ENCODE results near the gene REL.
"Not testable (repeated sequence)": the region's sequence is repeated elsewhere in the genome, so short reads cannot be mapped to it uniquely, and the experiment has no call there.

Gene REL
- total RNA-seq: 37.1 to 143 reads per million in 2 experiments

DNA sequence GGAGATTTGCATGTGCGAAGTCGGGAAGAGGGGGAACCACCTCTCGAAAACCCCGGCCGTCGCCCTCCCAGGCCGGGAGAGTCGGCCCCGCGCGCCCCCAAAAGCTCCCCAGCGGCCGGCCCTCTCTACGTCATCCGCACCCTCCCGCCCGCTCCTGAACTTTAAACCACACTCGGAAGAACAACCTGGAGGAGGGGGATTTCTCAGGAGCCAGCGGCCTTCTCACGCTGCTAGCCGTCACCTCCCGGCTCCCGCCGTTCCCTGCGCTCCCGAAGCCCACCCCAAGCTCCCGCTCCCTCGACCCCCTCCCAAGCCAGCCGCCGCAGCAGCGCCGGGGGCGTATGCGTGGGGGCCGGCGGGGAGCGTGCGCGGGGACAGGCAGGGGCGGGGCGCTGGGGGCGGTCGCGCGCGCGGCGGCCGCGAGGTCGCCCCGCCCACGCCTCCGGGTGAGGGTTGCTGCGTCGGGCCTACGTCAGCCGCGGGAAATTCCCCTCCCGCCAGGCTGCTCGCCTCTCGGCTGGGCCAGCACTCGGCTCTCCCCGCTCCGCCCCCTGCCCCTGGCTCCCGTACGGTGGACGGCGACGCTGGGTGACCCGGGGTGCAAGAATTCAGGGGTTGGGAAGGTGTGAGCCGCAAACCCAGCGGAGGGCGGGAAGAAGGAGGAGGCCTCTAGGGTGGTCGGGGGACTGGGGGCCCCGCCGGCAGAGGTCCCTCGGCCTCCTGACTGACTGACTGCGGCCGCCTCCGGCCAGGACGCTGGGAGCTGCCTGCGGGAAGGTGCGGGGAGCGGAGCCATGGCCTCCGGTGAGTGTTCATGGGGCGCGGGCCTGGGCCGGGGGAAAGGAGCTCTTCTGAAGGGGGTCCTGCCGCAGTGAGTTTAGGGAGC is at the start of gene REL:
Gene REL (plus strand): TSS at position 528 of the 886 bp plus-strand sequence. CDS start 267 bp downstream, at position 795.
- peak; percentile 84 for DNase-seq (ENCODE audit: low read depth)

DNA sequence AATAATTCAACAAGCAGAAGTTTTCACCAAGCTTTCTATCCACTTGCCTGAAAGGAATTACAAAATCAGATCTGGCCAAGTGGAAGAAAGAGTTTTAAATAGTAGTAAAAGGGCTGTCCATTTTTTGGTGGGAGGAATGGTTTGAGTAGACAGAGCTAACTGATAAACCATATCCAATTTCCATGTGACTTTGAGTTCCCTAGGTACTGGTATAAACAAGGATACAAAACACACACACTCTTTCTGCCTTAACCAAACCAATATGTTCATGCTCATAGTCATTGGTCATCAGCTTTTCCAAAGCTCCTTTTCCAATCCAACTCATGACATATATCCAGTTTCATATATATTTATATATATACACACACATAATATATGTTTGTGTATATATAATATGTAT is 49.5 kb upstream of the REL start:
- no peak for DNase-seq (ENCODE audit: low read depth)

DNA sequence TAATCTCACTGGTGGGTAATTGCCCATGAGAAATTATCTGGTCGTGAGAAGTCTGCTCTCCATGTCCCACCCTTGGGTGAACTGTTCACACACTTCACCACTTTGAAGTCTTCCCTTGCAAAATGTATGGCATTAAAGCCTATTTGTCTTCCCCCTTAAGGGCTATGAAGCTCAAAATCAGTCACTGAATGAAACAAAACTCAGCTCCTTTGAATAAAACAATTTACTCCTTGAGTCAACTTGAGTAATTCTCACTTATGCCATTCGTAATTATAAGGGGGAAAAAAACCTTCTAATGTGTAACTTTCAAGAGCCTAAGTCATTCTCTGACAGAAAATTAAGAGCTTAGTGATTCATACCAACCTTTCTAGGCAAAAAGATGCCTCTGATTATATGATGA is 48.8 kb upstream of the REL start:
- no peak for DNase-seq (ENCODE audit: low read depth)

DNA sequence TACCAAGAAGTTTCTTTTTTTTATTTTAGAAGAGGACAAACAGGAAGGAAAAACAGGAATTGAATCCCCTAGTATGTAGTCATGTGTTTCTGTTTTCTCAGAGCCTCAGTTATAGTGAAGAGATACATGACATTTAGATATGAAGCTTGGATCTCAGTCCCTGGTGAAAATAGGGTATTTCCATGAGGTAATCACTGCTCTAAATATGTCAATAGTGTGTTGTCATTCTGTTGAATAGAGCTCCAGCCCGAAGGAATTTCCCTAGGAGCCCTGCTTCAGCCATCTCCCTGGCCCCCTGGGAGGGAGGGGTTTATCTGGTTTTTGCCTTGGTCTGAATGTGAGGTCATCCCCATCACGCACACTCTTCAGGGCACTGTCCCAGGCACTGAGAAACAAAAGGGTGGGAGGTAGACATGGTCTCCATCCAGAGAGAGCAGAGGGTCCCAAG is 47.1 kb upstream of the REL start:
- no peak for DNase-seq (ENCODE audit: low read depth)

DNA sequence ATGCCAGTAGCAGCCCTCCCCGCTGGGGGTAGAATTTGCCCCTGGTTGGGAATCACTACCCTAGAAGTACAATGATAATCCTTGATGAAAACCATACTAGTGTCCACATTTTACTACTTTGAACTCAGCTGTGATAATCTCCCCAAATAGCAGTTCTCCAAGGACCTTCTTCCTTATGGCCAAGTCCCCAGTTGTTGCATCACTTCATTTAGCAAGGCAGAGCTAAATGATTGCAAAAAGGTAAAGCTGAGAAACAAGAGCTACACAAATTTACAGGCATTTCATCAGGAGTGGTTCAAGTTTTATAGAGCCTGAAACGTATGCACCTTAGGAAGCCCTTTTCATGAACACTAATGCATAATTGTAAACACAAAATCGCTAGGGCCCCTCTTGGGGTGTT is 44.9 kb upstream of the REL start:
- DNase-seq (ENCODE audit: low read depth): no peak

DNA sequence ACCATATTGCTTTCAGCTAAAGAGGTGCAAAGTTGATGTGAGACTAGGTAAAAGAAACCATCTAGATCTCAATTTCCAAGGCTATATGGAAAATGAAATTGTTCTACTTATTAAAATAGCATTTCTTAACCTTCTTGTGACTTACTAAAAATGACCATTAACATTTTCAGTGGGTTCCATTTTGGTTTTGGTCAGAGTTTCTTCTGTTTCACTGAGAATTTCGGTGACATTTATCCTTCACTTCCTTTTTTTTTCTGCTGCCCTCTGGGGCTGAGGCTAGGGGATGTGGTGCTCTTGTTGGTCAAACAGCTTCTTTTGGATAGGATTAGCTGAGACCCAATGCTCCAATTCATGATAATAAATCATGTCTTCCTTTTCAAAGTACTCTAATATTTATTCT is 44.3 kb upstream of the REL start:
- no peak for DNase-seq (ENCODE audit: low read depth)

DNA sequence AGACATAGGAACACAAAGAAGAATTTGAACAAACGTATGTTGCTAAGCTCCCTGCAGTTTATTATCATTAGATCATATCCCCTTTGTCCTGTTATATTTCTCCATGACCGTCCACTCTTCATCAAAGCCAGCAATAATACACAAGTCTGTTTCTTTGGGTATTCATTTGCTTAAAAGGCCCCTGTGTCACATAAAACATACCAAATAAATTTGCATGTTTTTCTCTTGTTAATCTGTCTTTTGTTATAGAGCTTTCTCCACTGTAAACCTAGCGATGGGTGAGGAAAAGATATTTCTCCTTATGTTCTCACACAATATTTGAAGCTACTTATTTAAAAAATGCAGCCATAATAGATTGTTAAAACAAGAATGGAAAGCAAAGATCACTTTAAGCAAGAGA is 42.9 kb upstream of the REL start:
- DNase-seq (ENCODE audit: low read depth): no peak

DNA sequence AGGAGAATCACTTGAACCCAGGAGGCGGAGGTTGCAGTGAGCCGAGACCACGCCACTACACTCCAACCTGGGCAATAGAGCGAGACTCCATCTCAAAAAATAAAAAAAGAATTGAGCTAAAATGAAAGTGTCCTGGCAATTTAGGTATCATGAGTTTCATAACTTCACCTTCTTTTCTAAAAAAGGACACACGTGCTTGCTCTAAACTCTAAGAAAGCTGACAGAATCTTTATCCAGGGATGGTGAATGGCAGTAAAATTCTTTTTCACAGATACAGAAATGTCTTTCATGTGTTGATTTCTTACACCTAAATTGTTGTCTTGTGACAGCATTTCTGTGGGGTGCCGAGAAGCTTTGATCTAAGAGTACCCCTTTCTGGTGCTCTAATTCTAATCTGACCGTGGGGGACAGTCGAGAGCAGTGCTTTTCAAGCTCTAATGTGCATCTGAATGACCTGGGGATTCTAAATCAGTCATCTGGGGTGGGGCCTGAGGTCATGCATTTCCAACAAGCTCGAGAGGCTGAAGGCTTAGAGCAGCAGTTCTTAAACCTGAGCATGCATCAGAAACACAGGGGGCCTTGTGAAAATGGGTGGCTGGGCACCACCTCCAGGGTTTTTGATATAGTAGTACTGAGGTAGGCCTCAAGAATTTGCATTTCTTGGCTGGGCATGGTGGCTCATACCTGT is 42.1 kb upstream of the REL start:
- DNase-seq (ENCODE audit: low read depth): no peak

DNA sequence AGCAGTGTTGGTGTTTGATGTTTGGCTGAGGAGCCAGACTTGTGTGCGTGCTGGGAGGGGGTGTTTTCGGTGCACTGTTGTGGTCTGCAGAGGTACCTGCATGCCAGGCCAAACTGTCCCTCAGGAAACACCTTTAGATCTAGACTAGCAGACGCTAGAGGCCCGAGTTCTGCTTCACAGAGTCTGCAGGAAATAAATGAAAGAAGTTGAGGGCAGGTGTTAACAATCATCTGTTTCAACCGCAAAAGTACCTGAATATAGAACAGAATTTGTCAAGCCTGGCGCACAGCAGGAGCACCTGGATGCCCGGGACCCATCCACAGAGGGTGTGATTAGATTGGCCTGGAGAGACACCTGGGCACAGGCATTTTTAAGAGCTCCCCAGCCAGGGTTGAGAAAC is 40.5 kb upstream of the REL start:
- DNase-seq (ENCODE audit: low read depth): no peak

DNA sequence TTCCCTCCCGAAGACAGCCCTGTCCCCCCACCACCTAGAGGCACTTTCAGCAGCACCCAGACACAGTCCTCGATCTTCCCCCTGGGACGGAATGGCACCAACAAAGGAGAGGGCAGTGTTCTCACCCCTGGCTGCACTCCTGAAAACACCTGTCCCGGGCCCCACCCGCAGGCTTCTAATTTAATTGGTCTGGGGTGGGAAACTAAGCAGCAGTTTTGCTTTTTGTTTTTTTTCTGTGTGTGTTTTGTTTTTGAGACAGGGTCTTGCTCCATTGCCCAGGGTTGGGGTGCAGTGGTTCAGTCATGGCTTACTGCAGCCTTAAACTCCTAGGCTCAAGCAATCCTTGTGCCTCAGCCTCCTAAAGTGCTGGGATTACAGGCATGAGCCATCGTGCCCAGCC is 38.4 kb upstream of the REL start:
- DNase-seq (ENCODE audit: low read depth): no peak

DNA sequence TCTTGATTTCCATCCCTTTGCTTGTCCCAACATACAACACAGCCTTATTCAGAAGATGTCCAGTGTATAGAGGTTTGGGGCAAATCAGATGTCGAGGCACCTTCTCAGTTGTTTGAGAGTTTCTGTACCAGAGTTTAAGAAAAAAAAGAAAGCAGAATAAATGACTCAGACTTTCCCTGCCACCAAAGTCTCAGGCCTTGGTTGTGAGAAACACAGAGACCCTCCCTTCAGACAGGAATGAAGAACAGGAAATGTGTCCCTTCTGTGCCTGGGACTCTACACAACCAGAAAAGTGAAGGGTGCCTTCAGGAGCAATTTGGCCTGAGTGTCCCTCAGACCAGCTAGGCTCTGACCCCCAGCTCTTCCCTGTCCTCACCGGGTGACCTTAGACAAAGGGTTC is 37.3 kb upstream of the REL start:
- DNase-seq (ENCODE audit: low read depth): no peak

DNA sequence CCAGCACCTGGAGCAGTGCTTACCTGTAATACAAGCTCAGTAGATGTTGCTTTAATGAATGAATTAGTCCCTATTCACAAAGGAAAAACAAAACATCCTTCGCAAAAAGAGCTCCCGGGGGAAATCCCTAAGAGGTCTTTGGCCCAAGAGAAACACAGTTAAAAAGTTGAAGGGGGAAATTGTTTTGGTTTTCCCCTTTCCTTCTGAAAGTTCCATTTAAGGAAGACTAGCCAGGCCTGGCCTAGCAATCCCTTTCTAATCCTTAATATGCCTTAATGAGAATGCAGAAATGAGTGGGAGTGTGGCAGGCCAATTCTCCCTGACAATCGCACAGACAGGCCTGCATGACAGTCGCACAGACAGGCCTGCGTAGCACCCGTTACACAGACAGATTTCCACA is 33.5 kb upstream of the REL start:
- DNase-seq (ENCODE audit: low read depth): no peak

DNA sequence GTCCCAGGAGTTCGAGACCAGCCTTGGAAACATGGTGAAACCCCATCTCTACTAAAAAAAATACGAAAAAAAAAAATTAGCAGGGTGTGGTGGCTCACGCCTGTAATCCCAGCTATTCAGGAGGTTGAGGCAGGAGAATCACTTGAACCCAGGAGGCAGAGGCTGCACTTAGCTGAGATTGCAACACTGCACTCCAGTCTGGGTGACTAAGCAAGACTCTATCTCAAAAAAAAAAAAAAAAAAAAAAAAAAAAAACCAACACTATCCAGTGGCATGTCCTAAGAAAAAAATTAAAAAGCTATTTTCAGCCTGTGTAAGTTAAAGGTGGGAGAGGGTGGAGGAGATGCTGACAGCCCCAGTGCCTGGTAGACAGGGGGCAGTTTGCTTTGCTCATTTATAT is 32.2 kb upstream of the REL start:
- DNase-seq (ENCODE audit: low read depth): no peak

DNA sequence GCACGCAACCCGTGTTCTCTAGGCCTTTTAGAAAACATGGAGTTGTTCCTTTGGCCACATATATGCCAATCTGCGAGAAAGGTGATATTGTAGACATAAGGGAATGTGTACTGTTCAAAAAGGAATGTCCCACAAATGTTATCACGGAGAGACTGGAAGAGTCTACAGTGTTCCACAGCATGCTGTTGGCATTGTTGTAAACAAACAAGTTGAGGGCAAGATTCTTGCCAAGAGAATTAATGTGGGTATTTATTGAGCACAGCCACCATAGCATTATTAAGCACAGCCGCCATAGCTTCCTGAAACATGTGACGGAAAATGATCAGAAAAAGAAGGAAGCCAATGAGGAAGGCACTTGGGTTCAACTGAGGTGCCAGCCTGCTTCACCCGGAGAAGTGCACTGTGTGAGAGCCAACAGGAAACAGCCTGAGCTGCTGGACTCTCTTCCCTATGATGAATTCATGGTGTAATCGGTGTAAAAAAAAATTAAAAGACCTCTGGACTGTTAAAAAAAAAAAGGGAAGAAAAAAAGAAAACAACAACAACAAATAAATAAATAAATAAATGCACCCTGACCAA is 29.0 kb upstream of the REL start:
- DNase-seq (ENCODE audit: low read depth): no peak

DNA sequence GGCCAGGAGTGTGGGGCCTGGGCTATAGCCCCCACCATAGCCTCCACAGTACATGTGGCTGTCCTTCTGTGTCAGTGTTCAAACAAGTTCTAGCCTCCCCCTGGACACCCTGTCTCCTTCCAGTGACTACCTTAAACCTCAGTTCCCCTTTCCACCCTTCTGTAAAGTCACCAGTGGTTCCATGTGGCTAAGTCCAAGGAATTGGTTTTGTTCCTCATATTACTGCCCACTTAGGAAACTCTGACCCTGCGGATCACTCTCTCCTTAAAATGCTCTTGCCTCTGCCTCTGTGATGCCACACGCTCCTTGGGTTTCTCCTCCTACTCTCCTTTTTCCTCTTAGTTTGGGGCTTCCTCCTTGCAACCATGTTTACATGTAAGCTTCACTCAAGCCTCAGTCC is 27.8 kb upstream of the REL start:
- no peak for DNase-seq (ENCODE audit: low read depth)

DNA sequence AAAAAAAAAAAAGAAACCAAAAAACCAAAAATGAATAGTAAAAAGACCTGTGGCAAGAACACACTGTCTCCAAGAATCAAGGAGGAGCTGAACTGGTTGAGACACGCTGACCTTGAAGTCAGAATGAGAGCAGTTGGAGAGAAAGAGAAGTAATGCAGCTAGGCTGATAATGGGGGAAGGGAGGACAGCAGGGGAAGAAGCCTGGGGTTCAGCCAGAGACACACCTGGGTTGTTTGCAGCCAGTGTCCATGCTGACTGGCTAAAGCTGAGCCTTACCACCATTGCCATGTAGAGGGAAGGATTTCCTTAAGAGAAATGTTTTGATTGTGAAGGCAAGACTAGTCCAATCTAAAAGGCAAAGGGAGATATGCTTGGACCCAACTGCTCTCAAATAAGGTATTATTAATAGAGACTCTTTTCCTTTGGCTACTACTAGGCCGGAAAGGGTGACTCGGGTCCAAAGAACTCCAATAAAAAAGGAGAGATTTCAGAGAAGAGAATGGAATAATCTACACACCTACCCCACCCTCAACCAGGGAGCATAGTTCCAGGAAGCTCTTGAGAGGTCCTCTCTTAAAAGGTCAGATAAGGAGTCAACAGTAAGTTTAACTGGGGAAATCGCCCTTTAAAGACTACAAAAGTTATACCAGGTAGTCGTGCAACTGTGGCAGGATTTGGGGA is 25.2 kb upstream of the REL start:
- no peak for DNase-seq (ENCODE audit: low read depth)

DNA sequence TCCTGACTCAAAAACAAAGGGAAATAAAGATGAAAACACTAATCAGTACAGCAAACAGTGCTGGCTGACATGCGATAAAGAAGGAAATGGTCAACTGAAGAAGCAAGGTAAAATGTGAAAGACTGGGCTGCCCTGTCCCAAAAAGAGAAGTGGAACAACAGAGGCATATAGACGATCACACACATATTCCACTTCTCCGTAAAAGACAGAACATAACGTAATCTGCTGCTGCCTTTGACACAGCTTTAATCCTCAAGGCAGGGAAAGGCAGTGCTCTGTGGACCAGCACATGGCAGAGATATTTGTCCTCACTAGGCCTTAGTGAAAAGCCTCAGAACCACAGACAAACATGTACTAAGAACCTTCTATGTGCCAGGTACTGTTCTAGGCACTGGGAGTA is 24.3 kb upstream of the REL start:
- no peak for DNase-seq (ENCODE audit: low read depth)

DNA sequence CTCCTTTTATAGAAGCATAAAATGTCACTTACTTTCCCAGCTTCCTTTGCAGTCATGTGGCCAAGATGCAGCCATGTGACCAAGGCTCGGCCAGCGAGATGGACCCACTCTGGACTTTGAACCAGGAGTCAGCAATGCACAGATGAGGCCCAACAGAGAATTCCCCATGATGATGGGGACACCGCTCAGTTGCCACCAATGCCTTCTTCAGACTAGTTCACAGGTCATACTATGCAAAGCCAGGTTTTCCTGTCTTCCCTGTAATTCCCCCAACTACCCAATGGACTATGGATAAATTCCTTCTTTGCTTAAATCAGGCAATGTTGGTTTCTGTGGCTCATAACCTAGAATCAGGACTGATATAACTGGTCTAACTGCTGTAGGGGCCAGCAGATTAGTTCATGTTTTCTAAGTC is 22.5 kb upstream of the REL start:
- DNase-seq (ENCODE audit: low read depth): no peak

DNA sequence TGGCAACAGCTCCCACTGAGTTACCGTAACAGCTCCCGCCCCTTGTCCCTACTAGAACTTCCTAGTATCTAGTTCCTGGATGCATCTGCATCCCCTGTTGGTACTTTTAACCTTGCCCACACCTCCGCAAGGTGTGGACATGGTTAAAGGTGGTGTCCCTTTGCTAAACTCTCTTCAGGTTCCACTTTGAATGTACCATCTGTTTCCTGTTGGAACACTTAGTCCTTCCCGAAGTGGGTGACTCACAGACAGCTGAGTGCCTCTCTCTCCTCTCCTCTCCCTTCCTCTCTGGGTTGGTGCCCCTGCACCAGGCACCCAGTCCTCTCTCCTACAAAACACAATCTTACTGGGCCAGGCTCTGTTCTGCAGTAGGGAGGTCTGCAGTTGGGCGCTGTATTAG is 19.6 kb upstream of the REL start:
- no peak for DNase-seq (ENCODE audit: low read depth)

DNA sequence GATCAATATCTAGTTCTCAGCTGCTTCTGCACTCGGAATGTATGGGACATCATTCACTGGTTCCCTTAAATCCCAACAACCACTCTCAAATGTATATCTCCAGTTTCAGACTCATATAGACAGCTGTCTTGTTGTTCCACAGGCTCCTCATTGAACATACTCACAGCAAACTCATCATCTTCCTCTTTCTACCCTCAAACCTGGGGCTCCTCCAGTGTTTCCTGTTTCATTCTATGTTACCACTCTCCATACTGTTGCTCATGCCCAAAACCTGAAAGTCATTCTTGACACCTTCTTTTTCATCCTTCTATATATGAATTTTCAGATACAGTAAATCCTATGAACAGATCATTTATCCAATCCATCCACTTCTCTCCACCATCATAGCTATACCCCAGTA is 18.7 kb upstream of the REL start:
- DNase-seq (ENCODE audit: low read depth): no peak

DNA sequence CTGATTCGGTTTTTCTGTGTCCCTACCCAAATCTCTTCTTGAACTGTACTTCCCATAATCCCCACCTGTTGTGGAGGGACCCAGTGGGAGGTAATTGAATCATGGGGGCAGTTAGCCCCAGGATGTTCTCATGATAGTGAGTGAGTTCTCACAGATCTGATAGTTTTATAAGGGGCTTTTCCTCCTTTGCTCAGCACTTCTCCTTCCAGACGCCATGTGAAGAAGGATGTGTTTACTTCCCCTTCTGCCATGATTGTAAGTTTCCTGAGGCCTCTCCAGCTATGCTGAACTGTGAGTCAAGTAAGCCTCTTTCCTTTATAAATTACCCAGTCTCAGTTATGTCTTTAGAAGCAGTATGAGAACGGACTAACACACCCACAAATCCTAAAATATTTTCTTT is 16.0 kb upstream of the REL start:
- not testable (repeated sequence) for DNase-seq (ENCODE audit: low read depth)

DNA sequence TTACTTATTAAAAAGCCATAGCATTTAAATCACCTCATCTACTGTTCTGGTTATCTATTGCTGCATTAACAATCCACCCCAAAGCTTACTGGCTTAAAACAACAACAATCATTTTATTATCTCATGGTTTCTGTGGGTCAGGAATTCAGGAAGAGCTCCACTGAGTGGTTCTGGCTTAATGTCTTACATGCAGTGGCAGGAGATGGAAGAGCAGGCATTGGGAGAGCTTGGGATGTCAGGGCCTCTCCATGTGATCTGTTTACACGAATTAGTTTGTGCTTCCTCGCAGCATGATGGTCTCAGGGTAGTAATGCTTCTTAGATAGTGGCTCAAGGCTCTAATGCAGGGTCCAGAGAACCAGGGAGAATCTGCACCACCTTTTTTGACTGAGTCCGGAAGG is 14.4 kb upstream of the REL start:
- DNase-seq (ENCODE audit: low read depth): no peak

DNA sequence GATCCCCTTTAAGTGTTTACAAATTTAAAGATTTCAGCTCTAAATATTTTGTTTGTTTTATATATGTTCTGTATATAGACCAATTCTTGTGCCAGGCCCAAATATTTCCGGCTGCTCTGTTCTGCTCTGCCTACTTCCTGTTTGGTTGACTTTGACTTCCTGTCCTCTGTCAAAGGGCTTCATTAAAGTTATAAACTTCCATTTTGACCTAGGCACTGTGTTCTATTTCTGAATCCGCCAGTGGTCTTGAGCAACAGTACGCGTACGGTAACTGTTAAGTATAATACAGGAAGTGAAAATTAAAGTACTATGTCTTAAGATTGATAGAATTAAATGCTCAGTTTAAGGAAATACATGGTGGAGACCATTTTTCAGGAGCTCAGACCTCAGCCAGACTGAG is 13.5 kb upstream of the REL start:
- DNase-seq (ENCODE audit: low read depth): no peak
